Mammary microvascular endothelial cell (primary cell): ENCODE results near the gene TMEM35B. TPM values are rescaled to one million over a fixed set of nuclear protein-coding genes. Genes with fewer than 3 reads are reported as not detected.

Experiments
- total RNA-seq: library from RNA; depleted of rRNA; stranded (reverse); fragments of >200 nt; gene quantifications from 2 replicates; pipeline ENCODE4 v1.2.3, GENCODE V29; 2015

The TMEM35B gene
- total RNA-seq, result 37.3 and 41.0 TPM in 2 replicates

DNA sequence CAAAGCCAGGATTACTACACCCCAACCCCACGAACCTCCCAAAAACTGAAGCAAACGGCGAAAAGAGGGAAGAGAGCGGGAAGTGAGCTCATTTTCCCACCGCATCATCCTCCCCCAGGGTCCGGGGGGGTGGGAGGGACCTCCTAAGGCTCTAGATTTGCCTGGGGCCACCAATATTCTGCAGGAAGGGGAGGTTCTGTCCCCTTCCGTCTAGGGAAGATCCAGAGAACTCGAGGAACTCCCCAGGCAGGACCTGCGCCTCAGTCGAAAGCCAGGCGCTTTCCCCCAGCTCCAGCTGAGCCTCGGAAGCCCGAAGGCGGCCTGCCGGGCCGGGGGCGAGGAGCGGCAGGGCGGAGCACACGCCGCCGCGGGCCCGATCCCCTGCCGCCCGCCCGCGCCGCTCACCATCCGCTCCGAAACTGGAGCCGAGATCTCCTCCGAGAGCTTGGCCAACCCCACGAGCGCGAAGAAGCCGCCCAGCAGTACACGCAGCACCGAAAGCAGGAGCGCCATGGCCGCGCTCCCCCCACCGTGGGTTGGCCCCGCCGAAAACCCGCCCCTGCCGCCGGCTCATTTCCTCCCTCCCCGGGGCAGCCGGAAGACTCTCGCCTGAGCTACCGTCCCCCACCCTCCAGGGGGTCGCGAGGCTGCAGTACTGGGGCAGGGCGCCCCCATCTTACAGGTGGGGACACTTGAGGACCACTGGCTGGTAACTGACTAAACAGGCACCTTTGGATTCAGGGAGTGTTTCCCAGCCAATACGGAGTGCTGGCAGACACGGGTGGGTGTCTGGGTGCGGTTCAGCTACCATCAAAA is at the start of gene TMEM35B:
TMEM35B (minus strand) TSS at position 555 of the 816 bp plus-strand sequence; CDS start at position 513, 42 bp downstream.

Other genes with a start within 250 kb of the TMEM35B start
- not detected in 2 replicates for gene GJB5, start 230.3 kb downstream of the TMEM35B start, total RNA-seq
- not detected in 2 replicates for gene GJB4, start 225.6 kb downstream of the TMEM35B start, total RNA-seq
- not detected in 2 replicates for gene GJB3, start 204.1 kb downstream of the TMEM35B start, total RNA-seq
- 0.33 and 0.98 TPM in 2 replicates for gene GJA4, start 192.3 kb downstream of the TMEM35B start, total RNA-seq
- gene SMIM12, start 125.6 kb downstream of the TMEM35B start, total RNA-seq, result 45.5 and 68.4 TPM in 2 replicates
- gene DLGAP3, start 55.7 kb downstream of the TMEM35B start, total RNA-seq, result not detected in 2 replicates
- gene ZMYM6, start 46.6 kb upstream of the TMEM35B start, total RNA-seq, result 6.2 and 10.2 TPM in 2 replicates
- gene ZMYM1, start 94.0 kb upstream of the TMEM35B start, total RNA-seq, result 11.7 and 19.8 TPM in 2 replicates
- 164 and 171 TPM in 2 replicates for gene SFPQ, start 207.8 kb upstream of the TMEM35B start, total RNA-seq